SKM-1 (cell line): Measurements from ENCODE around the gene KRTAP10-7.
"Not testable (repeated sequence)": the region's sequence is repeated elsewhere in the genome, so short reads cannot be mapped to it uniquely, and the experiment has no call there.

Experiments used
- DNase-seq: peaks from one replicate; lab custom pipeline; 2025; ENCODE audit not compliant: unreplicated experiment; lab: John Stamatoyannopoulos, UW

The KRTAP10-7 gene

GRCh38 chr21:44628707-44629391 is 28.5 kb downstream of the KRTAP10-7 start:
- DNase-seq, result no peak

- DNase-seq, result no peak
Observed at GRCh38 chr21:44630440-44630839, 30.0 kb downstream of the KRTAP10-7 start.

GRCh38 chr21:44632067-44632466 is 31.7 kb downstream of the KRTAP10-7 start:
- no peak for DNase-seq

GRCh38 chr21:44636209-44637017 is 36.0 kb downstream of the KRTAP10-7 start:
- no peak for DNase-seq

GRCh38 chr21:44637018-44637850 is 36.8 kb downstream of the KRTAP10-7 start, which contains the start of gene KRTAP10-10:
Gene KRTAP10-10, plus strand, starts transcription at chr21:44637356. Its CDS starts 62 bp downstream, at chr21:44637418.
- DNase-seq, result no peak

- DNase-seq, result not testable (repeated sequence)
Observed at GRCh38 chr21:44637851-44638348, 37.5 kb downstream of the KRTAP10-7 start.

- DNase-seq, result not testable (repeated sequence)
Observed at GRCh38 chr21:44638506-44639330, 38.3 kb downstream of the KRTAP10-7 start.

- DNase-seq, result no peak
Observed at GRCh38 chr21:44639331-44639655, 38.9 kb downstream of the KRTAP10-7 start.

GRCh38 chr21:44640761-44641160 is 40.4 kb downstream of the KRTAP10-7 start:
- DNase-seq, result no peak

GRCh38 chr21:44643741-44644310 is 43.4 kb downstream of the KRTAP10-7 start:
- DNase-seq, result no peak

- no peak for DNase-seq
Observed at GRCh38 chr21:44644878-44645277, 44.5 kb downstream of the KRTAP10-7 start.

- not testable (repeated sequence) for DNase-seq
Observed at GRCh38 chr21:44646366-44647221, 46.2 kb downstream of the KRTAP10-7 start, which contains the start of gene KRTAP10-11. Gene KRTAP10-11, plus strand, starts transcription at chr21:44646414. Its CDS starts 45 bp downstream, at chr21:44646459.

GRCh38 chr21:44647222-44647552 is 46.8 kb downstream of the KRTAP10-7 start:
- DNase-seq, result no peak

GRCh38 chr21:44648557-44649311 is 48.3 kb downstream of the KRTAP10-7 start:
- no peak for DNase-seq

GRCh38 chr21:44649521-44650100 is 49.2 kb downstream of the KRTAP10-7 start:
- no peak for DNase-seq

GRCh38 chr21:44650265-44650972 is 50.0 kb downstream of the KRTAP10-7 start:
- DNase-seq, result no peak

GRCh38 chr21:44650973-44651675 is 50.7 kb downstream of the KRTAP10-7 start:
- DNase-seq, result no peak
